ENCODE results near the gene PARP14. TPM values are rescaled to one million over a fixed set of nuclear protein-coding genes. Genes with fewer than 3 reads are reported as not detected.
"Not testable (repeated sequence)": the region's sequence is repeated elsewhere in the genome, so short reads cannot be mapped to it uniquely, and the experiment has no call there.

Gene PARP14
- total RNA-seq (ENCODE audit: insufficient read depth, low replicate concordance): 28.9 TPM

GRCh38 chr3:122680475-122681283 lies at the start of gene PARP14:
Gene PARP14, plus strand, starts transcription at chr3:122680839. Its CDS starts 45 bp downstream, at chr3:122680884.
- DNase-seq (ENCODE audit: low spot score): peak; percentile 78

GRCh38 chr3:122635789-122636188 lies 44.9 kb upstream of the PARP14 start:
- no peak for DNase-seq (ENCODE audit: low spot score)

- no peak for DNase-seq (ENCODE audit: low spot score)
These were observed 43.9 kb upstream of the PARP14 start for GRCh38 chr3:122636697-122637096.

- DNase-seq (ENCODE audit: low spot score): no peak
These were observed 40.1 kb upstream of the PARP14 start for GRCh38 chr3:122640437-122640999.

- DNase-seq (ENCODE audit: low spot score): no peak
These were observed 37.7 kb upstream of the PARP14 start for GRCh38 chr3:122642935-122643334.

GRCh38 chr3:122646146-122646988 lies 34.3 kb upstream of the PARP14 start:
- DNase-seq (ENCODE audit: low spot score): no peak

GRCh38 chr3:122651233-122651907 lies 29.3 kb upstream of the PARP14 start:
- not testable (repeated sequence) for DNase-seq (ENCODE audit: low spot score)

GRCh38 chr3:122651962-122652361 lies 28.7 kb upstream of the PARP14 start:
- DNase-seq (ENCODE audit: low spot score): not testable (repeated sequence)

GRCh38 chr3:122658336-122658735 lies 22.3 kb upstream of the PARP14 start:
- DNase-seq (ENCODE audit: low spot score): not testable (repeated sequence)

GRCh38 chr3:122660297-122660974 lies 20.2 kb upstream of the PARP14 start:
- DNase-seq (ENCODE audit: low spot score): no peak

GRCh38 chr3:122661633-122662032 lies 19.0 kb upstream of the PARP14 start:
- no peak for DNase-seq (ENCODE audit: low spot score)

GRCh38 chr3:122662505-122662904 lies 18.1 kb upstream of the PARP14 start:
- DNase-seq (ENCODE audit: low spot score): no peak

GRCh38 chr3:122665226-122665786 lies 15.3 kb upstream of the PARP14 start:
- no peak for DNase-seq (ENCODE audit: low spot score)

- DNase-seq (ENCODE audit: low spot score): no peak
These were observed 14.8 kb upstream of the PARP14 start for GRCh38 chr3:122665881-122666280.

- no peak for DNase-seq (ENCODE audit: low spot score)
These were observed 11.5 kb upstream of the PARP14 start for GRCh38 chr3:122668930-122669730.

GRCh38 chr3:122671553-122671952 lies 9.1 kb upstream of the PARP14 start:
- no peak for DNase-seq (ENCODE audit: low spot score)

- DNase-seq (ENCODE audit: low spot score): no peak
These were observed 6.3 kb upstream of the PARP14 start for GRCh38 chr3:122674339-122674738.

GRCh38 chr3:122676759-122677158 lies 3.9 kb upstream of the PARP14 start:
- no peak for DNase-seq (ENCODE audit: low spot score)

GRCh38 chr3:122677216-122677615 lies 3.4 kb upstream of the PARP14 start:
- no peak for DNase-seq (ENCODE audit: low spot score)

- no peak for DNase-seq (ENCODE audit: low spot score)
These were observed 2.1 kb upstream of the PARP14 start for GRCh38 chr3:122678506-122678905.
